ENCODE measurements around the gene CYP26C1.
"Not testable (repeated sequence)": the region's sequence is repeated elsewhere in the genome, so short reads cannot be mapped to it uniquely, and the experiment has no call there.

GRCh38 chr10:93101148-93101547 is 40.5 kb downstream of the CYP26C1 start:
- TF ChIP-seq CTCF, POLR2A, POLR2AphosphoS5 (IDR thresholded peaks at IDR 0.05): not testable (repeated sequence)
